K562 (cell line): Measurements from ENCODE around the gene MEF2C. TPM values are rescaled to one million over a fixed set of nuclear protein-coding genes. Genes with fewer than 3 reads are reported as not detected.
A peak's percentile ranks its signal among the peaks of the same experiment; 100 is the strongest.

Experiments
- ATAC-seq: fragments of 200-7000 bp; cut with Tn5 transposase; 3 replicates; pipeline ENCODE4 v1.9.1; 2020; ENCODE audit warnings: moderate library complexity
- BruUV-seq: library from RNA; stranded (reverse); fragments of 400-500 nt; replicated peaks from 2 replicates; lab custom pipeline; 2021; lab: Mats Ljungman, UMichigan
- CTCF ChIA-PET: fragments of 300-600 bp; formaldehyde crosslinking; extraction: SDS; loops from one replicate; lab custom pipeline; 2021; ENCODE audit warnings: low intra/inter-chr PET ratio; lab: Yijun Ruan, JAX
- POLR2A ChIA-PET: fragments of 300-600, 350-650 bp; sonication (Branson Sonifier 250); formaldehyde crosslinking; extraction: SDS; loops from one replicate; lab custom pipeline; 2021; ENCODE audit warnings: antibody characterized with exemption, inconsistent platforms; lab: Yijun Ruan, JAX
- DNase-seq, 4 experiments: peaks; one replicate each; pipeline versions ENCODE4 v3.0.0 to v3.0.0-alpha.2; 2011 to 2018; ENCODE audit warnings: low spot score in 3 of 4, mixed read lengths in 3 of 4; ENCODE audit errors: extremely low read depth in 1 of 4
- FAIRE-seq: peaks from 2 replicates; lab custom pipeline; 2011; peaks lifted over from hg19 to GRCh38; lab: Jason Lieb, UNC
- H2AFZ ChIP-seq: 2 replicates; pipeline ENCODE4 v1.6.0; 2011; ENCODE audit warnings: low read depth, low read length, control low read depth, inconsistent platforms
- H3K27ac ChIP-seq: fragments of 200-600 bp; 3 replicates; pipeline ENCODE4 v1.8.0; 2011; ENCODE audit warnings: low read depth, mild to moderate bottlenecking, control low read depth, inconsistent platforms, low read length, moderate library complexity, mixed read lengths; ENCODE audit errors: extremely low read depth
- H3K27me3 ChIP-seq, 2 experiments: fragments of 300-600 bp in 1 of 2; 2 replicates in 1 of 2; 3 replicates in 1 of 2; pipeline versions ENCODE4 v1.6.0 to v1.8.0; 2011; ENCODE audit warnings: inconsistent platforms in 2 of 2, low read length in 2 of 2, mild to moderate bottlenecking in 1 of 2, mixed read lengths in 1 of 2, moderate library complexity in 1 of 2; ENCODE audit not compliant: control insufficient read depth in 2 of 2, insufficient read depth in 2 of 2
- H3K36me3 ChIP-seq: fragments of 300-600 bp; 3 replicates; pipeline ENCODE4 v1.8.0; 2011; ENCODE audit warnings: mild to moderate bottlenecking, low read length, inconsistent platforms; ENCODE audit not compliant: control insufficient read depth, insufficient read depth
- H3K4me1 ChIP-seq, 2 experiments: fragments of 200-600 bp in 1 of 2; replicated peaks in 1 of 2; 2 replicates in 1 of 2; 3 replicates in 1 of 2; pipeline versions ENCODE4 v1.5.1 to v1.8.0; 2011; ENCODE audit warnings: inconsistent platforms in 2 of 2, low read length in 2 of 2, mild to moderate bottlenecking in 1 of 2, mixed read lengths in 1 of 2, moderate library complexity in 1 of 2; ENCODE audit not compliant: control insufficient read depth in 2 of 2, insufficient read depth in 2 of 2
- H3K4me2 ChIP-seq: 2 replicates; pipeline ENCODE4 v1.6.1; 2011; ENCODE audit warnings: low read length, control low read depth, inconsistent platforms, mixed read lengths; ENCODE audit not compliant: insufficient read depth
- H3K4me3 ChIP-seq: fragments of 200-600 bp; sonication (generic), shearing (Covaris generic); 2 replicates; pipeline ENCODE4 v1.5.1; 2016; ENCODE audit warnings: control low read depth, inconsistent platforms
- H3K79me2 ChIP-seq: fragments of 200-600 bp; 3 replicates; pipeline ENCODE4 v1.8.0; 2011; ENCODE audit warnings: low read length, inconsistent platforms; ENCODE audit not compliant: control insufficient read depth, insufficient read depth
- H3K9ac ChIP-seq, 2 experiments: 2 replicates each; pipeline versions ENCODE4 v1.6.0 to v1.6.1; 2011; ENCODE audit warnings: low read depth in 2 of 2, low read length in 2 of 2, control low read depth in 1 of 2, inconsistent platforms in 1 of 2, mild to moderate bottlenecking in 1 of 2, mixed read lengths in 1 of 2; ENCODE audit not compliant: insufficient read depth in 1 of 2
- H3K9me1 ChIP-seq: one replicate; pipeline ENCODE4 v1.6.0; 2011; ENCODE audit warnings: inconsistent platforms, mild to moderate bottlenecking, low read length, moderate library complexity; ENCODE audit not compliant: control insufficient read depth, insufficient read depth
- H3K9me3 ChIP-seq: replicated peaks from 2 replicates; pipeline ENCODE4 v1.5.1; 2011; ENCODE audit warnings: low read depth, low read length, inconsistent platforms; ENCODE audit not compliant: control insufficient read depth, insufficient read depth
- H4K20me1 ChIP-seq: replicated peaks from 2 replicates; pipeline ENCODE4 v1.6.1; 2011; ENCODE audit warnings: low read length, inconsistent platforms, mixed read lengths; ENCODE audit not compliant: control insufficient read depth, insufficient read depth
- CHD1 ChIP-seq: fragments of 200-600 bp; sonication (generic); IDR thresholded peaks from one replicate; pipeline ENCODE4 v1.6.1; 2012; ENCODE audit warnings: mild to moderate bottlenecking, moderate library complexity, low read length, inconsistent platforms
- DIDO1 ChIP-seq: fragments of 450-650 bp; IDR thresholded peaks from 2 replicates; pipeline ENCODE4 v1.6.1; 2016; ENCODE audit warnings: low read depth, missing biosample characterization, missing genetic modification characterization
- GTF2E2 ChIP-seq: fragments of 200-800 bp; sonication (Bioruptor generic); IDR thresholded peaks from 2 replicates; pipeline ENCODE4 v1.6.1; 2016; ENCODE audit warnings: missing genetic modification characterization, missing compliant biosample characterization
- KDM2B ChIP-seq: fragments of 250-450 bp; sonication (Bioruptor Pico); IDR thresholded peaks from 2 replicates; pipeline ENCODE4 v1.8.0; 2021; ENCODE audit warnings: mild to moderate bottlenecking, moderate library complexity
- MAFF ChIP-seq: IDR thresholded peaks from 2 replicates; pipeline ENCODE4 v1.6.1; 2012; ENCODE audit warnings: low read length, improper control_type of control experiment
- MBD2 ChIP-seq: sonication (generic); IDR thresholded peaks from 2 replicates; pipeline ENCODE4 v1.6.1; 2016; ENCODE audit warnings: low read depth, borderline replicate concordance
- MED1 ChIP-seq: sonication (generic); formaldehyde crosslinking; IDR thresholded peaks from 2 replicates; pipeline ENCODE4 v1.8.1; 2023; ENCODE audit warnings: missing genetic modification reagents, borderline replicate concordance
- MEF2A ChIP-seq: IDR thresholded peaks from 2 replicates; pipeline ENCODE4 v1.6.1; 2011; ENCODE audit warnings: low read depth, mild to moderate bottlenecking, low read length, moderate library complexity; ENCODE audit not compliant: control insufficient read depth
- NFIX ChIP-seq: fragments of 250-450 bp; sonication (Bioruptor Pico); IDR thresholded peaks from 2 replicates; pipeline ENCODE4 v1.4.0; 2020; ENCODE audit warnings: low read depth, mild to moderate bottlenecking, moderate library complexity
- NR2C2 ChIP-seq, 2 experiments: fragments of 200-800 bp in 1 of 2; sonication (Bioruptor generic) in 1 of 2; sonication (generic) in 1 of 2; formaldehyde crosslinking in 1 of 2; IDR thresholded peaks; 2 replicates each; pipeline versions ENCODE4 v1.6.1 to v1.8.0; 2016 to 2022; ENCODE audit warnings: mild to moderate bottlenecking in 1 of 2, missing compliant biosample characterization in 1 of 2, missing genetic modification characterization in 1 of 2, missing genetic modification reagents in 1 of 2
- NR3C1 ChIP-seq: sonication (generic); formaldehyde crosslinking; IDR thresholded peaks from 2 replicates; pipeline ENCODE4 v1.8.1; 2022; ENCODE audit warnings: missing genetic modification reagents
- TAF1 ChIP-seq: IDR thresholded peaks from 2 replicates; pipeline ENCODE4 v1.6.1; 2011; ENCODE audit warnings: mild to moderate bottlenecking, low read length, moderate library complexity; ENCODE audit not compliant: insufficient read depth, control insufficient read depth, severe bottlenecking; ENCODE audit errors: extremely low read depth
- ZFX ChIP-seq: sonication (generic); formaldehyde crosslinking; IDR thresholded peaks from 2 replicates; pipeline ENCODE4 v1.8.0; 2022; ENCODE audit warnings: mild to moderate bottlenecking, missing genetic modification reagents, moderate library complexity
- WGBS: fragments of 100-300 bp; shearing (Covaris generic); methylation state at CpG from one replicate; pipeline ENCODE4 v1.1.6; 2016; ENCODE audit warnings: low coverage, mixed read lengths; ENCODE audit not compliant: insufficient coverage; ENCODE audit errors: missing lambda C conversion rate; 5-methylcytosine and 5-hydroxymethylcytosine counted together
- in situ Hi-C: fragments of 300-500 bp; cut with MboI; formaldehyde crosslinking; loops from 4 replicates; pipeline ENCODE4 v1.15.0; 2018; ENCODE audit warnings: inconsistent platforms, mixed read lengths
- intact Hi-C: fragments of 100-400 bp; cut with micrococcal nuclease; formaldehyde crosslinking; loops from 2 replicates; pipeline ENCODE4 v1.14.2; 2022
- polyA plus RNA-seq, 8 experiments: library from polyadenylated mRNA; depleted of rRNA in 4 of 8; stranded (reverse) in 5 of 8; unstranded in 3 of 8; fragments of >200 nt; fragmentation: Nextera tagmentation in 2 of 8; fragmentation: Illumina TruSeq in 1 of 8; extraction: Ambion mirVana in 2 of 8; extraction: Trizol in 1 of 8; gene quantifications; 2 replicates each; pipeline versions ENCODE4 v1.2.1 to v1.2.3, GENCODE V29; 2011 to 2014; ENCODE audit warnings: inconsistent platforms in 1 of 8, missing spikeins in 1 of 8
- total RNA-seq, 7 experiments: library from RNA; depleted of rRNA in 6 of 7; stranded (reverse); fragments of >200 nt in 6 of 7; fragmentation: Illumina TruSeq in 2 of 7; extraction: Trizol in 2 of 7; gene quantifications; 2 replicates each; pipeline versions ENCODE4 v1.2.1 to v1.2.3, GENCODE V29; 2011 to 2021; ENCODE audit warnings: low replicate concordance in 1 of 7

Gene MEF2C
- total and polyA plus RNA-seq, 9 of the 15 experiments (the other 6 are each of a cell fraction or from before 2014, with no cell fraction given), result 25.1 to 67.8 (median 58.3) TPM

GRCh38 chr5:88734983-88735382, 148.0 kb downstream of the MEF2C start:
- peak overlapping the region; percentile 73 for H2AFZ ChIP-seq
- peak overlapping the region; percentile 38 for H3K4me2 ChIP-seq
- TF ChIP-seq NR3C1 (no peak), NFIX (CRISPR knock-in tag) (no peak), DIDO1 (tag) (no peak), TAF1 (no peak), CHD1 (peak; percentile 7), MAFF (no peak), NR2C2 (CRISPR knock-in tag; IDR thresholded peaks at IDR 0.05) (no peak), NR2C2 (tag; IDR thresholded peaks at IDR 0.05) (no peak), ZFX (0 out of 2 replicates have a peak, but pooled peaks have one; percentile 36), KDM2B (no peak), MBD2 (no peak), MED1 (CRISPR knock-in tag) (no peak), GTF2E2 (peak; percentile 58; the same call in 1 of the 2 replicates), MEF2A (no peak)
- intact Hi-C loops, result loop anchor here (2.0 to 10.0 kb wide), 3 partner anchors 100 to 540 kb away; partner anchors contain the start of gene MEF2C
- H3K4me3 ChIP-seq, result no peak overlapping the region; the same call in 1 of the 2 replicates
- BruUV-seq, result no TSS peak
- no peaks in the 10 kb centered on the region for H3K9me3 ChIP-seq
- peak overlapping the region; percentile 83 for H3K27ac ChIP-seq
- H3K4me1 ChIP-seq, result peaks cover 0 to 25% of the 10 kb centered on the region in 2 experiments; a peak in 3 of 5 replicates
- in situ Hi-C loops, result no loop called here
- H3K36me3 ChIP-seq, result peaks cover 20% of the 10 kb centered on the region
- CTCF ChIA-PET, result no interaction called here
- 7% methylated on average over 7 of the region's 7 CpGs for WGBS
- H3K9ac ChIP-seq, result peak overlapping the region in 1 of 2 experiments; percentile 58; a peak in 2 of 4 replicates
- peak in 2 of 4 experiments; percentile 22 to 59 for DNase-seq
- H4K20me1 ChIP-seq, result no peaks in the 10 kb centered on the region
- peaks cover 3% of the 10 kb centered on the region; the same call in 2 of the 3 replicates for H3K79me2 ChIP-seq
- FAIRE-seq, result peak; percentile 65
- H3K27me3 ChIP-seq, result no peaks in the 10 kb centered on the region
- no peaks in the 10 kb centered on the region for H3K9me1 ChIP-seq
- POLR2A ChIA-PET, result no interaction called here
- peak; percentile 73 for ATAC-seq
